ENCODE measurements around the gene DENND2A.

Gene DENND2A

DNA sequence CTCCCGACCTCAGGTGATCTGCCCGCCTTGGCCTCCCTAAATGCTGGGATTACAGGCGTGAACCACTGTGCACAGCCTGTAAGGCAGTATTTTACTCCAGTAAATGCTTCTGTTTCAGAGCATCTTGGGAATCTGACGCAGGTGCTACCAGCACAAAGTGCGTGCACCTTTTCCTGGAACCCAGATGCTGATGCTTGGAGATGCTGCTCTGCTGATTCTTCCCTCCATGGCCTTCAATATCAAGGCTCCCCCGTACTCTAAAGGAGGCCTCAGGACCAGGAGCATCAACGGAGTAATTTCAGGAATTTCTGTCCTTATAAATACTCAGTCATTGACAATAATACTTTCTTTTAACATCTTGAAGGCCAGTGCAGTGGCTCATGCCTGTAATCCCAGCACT, 23.5 kb downstream of the DENND2A start:
- DNase-seq: no peak

DNA sequence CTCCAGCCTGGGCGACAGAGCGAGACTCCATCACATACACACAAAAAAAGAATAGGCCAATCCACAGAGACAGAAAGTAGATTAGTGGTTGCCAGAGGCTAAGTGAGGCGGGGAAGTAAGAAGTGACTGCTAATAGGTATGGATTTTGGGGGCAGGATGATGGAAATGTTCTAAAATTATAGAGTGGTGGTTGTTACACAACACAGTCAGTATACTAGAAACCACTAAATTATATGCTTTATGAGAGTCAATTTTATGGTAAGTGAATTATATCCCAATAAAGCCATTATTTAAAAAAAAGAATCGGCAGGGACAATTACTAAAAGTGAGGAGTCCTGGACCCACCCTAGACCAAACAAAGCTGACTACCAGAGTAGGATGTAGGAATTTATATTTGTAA, 24.3 kb downstream of the DENND2A start:
- DNase-seq: no peak

DNA sequence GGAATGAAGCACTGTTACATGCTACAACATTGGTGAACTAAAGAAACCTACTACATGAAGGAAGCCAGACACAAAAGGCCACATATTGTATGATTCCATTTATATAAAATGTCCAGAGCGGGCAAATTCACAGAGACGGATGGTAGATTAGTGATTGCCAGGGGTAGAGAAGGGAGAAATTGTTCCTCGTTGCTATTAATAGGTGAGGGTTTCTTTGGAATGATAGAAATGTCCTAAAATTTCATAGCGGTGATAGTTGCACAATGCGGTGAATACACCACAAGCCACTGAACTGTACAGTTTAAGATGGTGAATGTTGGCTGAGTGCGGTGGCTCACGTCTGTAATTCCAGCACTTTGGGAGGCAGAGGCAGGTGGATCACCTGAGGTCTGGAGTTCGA, 29.0 kb downstream of the DENND2A start:
- DNase-seq: no peak

- DNase-seq: no peak
Measured at GRCh38 chr7:140610204-140611165, 30.1 kb downstream of the DENND2A start.

DNA sequence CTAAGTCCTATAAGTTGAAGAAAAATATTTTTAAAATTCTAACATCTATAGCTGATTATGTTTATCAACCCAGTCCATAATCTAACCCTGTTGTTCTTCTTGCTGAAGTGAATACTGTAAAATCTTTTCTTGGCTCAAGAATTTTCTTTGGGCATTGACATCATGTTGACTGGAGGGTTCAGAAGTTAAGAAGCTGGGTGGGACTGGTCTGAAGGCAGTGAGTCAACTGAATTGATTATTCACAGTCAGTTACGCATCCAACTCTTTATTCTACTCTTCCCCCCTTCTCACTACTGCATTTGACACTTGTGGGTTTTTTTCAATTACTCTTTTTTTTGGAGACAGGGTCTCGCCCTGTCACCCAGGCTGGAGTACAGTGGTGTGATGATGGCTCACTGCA, 31.0 kb downstream of the DENND2A start:
- DNase-seq: no peak

- no peak for DNase-seq
Measured at GRCh38 chr7:140607441-140607989, 33.1 kb downstream of the DENND2A start.

GRCh38 chr7:140605337-140605736, 35.3 kb downstream of the DENND2A start:
- DNase-seq: no peak

DNA sequence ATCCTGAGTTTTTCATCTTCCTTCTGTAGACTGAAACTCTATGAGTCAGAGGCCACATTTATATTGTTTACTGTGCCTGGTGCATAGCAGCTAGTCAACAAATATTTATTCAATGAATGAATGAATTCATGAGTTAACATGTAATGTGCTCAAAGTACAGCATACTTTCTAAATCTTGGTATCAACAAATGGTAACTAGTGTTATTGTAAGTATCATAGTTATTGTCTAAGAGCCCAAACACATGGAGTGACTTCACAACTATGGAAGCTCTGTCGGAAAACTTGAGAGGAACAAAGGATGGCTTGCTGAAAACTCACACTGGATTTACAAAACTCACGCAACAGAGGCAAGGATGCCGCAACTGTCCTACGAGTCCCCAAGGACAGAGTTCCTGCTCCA, 35.9 kb downstream of the DENND2A start:
- no peak for DNase-seq

GRCh38 chr7:140604076-140604475, 36.5 kb downstream of the DENND2A start:
- DNase-seq: no peak

DNA sequence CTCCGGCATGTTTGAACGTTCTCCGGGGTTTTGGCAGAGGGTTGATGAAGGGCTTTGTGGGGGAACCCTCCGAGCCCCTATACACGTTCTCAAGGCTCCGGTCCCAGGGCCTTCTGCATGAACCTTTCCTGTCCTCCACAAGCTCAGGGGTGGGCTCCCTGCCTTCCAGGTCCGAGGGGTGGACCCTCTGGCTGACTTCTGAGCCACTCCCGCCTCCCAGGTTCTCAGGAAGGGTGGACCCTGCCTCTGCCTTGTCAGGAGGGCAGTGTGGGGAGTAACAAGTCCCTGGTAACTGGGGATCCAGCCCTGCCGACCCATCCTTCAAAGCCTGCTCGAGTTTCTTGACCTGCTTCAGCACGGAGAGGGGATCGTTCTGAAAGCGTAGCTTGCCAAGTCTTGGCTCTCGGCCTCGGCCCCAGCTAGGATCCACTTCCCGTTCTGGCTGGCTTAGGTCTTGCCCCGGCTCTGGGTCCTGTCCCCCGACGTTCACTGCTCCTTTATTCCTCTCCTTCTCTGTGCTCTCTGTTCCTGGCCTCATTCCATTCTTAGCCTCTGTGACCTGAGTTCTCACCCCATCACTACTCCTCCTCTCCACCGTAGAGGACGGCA, 38.9 kb downstream of the DENND2A start:
- DNase-seq: no peak

DNA sequence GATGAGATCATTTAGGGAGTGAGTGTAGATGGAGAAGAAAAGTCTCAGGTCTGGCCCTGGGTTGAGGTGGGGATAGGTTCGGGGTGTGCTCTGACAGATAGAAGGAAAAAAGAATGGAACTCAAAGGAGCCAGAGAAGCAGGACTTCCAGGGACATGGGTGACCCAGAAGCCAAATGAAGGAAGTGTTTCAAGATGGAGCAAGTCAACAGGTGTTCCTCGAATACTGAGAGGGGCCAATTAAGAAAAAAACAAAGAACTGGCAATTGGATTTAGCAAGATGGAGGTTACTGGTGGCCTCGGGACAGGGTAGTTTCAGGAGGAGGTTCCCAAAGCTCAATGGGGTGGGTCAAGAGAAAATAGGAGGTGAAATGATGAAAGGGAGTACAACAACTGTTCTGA, 40.3 kb downstream of the DENND2A start:
- DNase-seq: no peak

DNA sequence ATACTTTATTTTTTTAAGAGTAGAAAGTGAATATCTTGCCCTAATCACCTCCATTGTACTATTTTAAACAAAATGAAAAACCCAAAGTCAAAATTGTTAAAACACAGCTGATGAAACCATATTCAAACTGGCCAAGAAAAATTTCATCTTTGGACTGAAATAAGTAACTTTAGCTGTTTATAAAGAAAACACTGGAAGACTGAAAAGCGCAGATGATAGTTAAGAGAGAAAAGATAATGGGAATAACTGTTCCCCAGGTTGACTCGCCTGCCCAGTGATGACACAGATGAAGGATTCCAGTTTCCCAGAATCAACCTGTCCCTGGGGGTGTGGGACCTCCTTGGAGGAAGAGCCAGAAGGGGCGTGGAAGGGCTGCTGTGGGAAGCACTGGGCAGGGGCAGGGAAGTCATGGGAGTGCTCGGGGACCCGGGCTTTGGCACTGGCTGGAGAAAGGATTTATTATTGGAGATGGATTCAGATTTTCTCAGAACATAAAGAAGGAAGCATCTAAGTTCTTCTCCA, 43.1 kb downstream of the DENND2A start:
- no peak for DNase-seq

DNA sequence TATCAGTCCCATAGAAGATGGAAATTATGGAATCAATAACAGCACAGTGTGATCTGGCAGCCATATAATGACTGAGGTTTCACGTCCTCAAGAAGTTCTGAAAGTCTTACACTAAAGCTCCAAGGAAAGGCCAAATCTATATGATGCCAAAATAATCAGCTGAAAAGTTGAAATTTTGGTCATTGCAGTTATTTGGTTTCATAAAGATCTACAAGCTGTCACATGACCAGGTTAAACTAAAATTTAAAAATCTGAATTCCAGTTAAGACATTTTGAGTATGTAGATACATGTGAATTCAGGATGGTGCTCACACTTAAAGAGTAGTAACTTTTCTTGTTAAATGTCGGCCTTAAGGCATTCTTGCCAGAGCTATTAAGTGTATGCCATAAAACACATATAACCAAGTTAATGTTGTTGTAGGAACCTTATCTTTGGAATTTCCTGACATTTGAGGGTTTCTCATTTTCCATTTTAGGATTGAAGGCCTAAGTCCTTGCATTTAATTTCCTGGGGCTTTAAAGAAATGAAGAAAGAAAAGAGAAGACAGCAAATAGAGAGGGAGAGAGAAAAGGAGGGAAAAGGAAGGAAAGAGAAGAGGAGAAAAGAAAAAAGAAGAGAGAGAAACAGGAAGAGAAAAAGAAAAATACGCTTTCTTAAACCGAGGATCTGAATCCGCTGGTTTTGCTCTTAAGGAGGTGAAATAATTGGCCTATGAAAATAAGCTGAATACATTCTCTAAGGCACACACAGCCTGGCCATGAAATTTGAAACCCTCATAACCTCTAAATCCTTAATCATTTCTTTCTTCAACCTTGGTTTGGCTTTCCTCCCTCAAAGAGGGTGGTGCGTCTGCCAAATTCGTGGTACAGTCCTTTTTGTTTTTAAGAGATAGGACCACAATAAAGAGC, 43.8 kb downstream of the DENND2A start:
- DNase-seq: no peak

DNA sequence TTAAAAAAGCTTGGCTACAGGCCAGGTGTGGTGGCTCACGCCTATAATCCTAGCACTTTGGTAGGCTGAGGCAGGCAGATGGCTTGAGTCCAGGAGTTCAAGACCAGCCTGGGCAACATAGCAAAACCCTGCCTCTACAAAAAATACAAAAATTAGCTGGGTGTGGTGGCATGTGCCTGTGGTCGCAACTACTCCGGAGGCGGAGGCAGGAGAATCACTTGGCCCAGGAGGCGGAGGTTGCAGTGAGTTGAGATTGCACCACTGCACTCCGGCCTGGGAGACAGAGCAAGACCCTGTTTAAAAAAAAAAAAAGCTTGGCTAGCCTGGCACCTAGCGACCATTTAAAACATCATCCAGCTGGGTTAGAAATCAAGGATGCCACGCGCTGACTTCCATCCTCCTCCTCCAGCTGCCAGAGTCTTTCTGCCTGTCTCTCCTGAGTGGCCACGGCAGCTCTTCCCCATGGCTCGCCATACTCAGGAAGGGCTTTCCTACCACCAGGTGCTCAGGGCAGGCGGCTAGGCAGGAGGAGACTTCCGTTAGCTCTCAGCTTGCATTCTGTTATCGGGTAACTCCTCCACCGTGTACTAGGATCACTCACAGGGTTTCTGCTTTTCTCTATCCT, 45.0 kb downstream of the DENND2A start:
- DNase-seq: no peak

GRCh38 chr7:140594131-140594691, 46.4 kb downstream of the DENND2A start:
- DNase-seq: no peak

GRCh38 chr7:140593672-140593982, 47.0 kb downstream of the DENND2A start:
- DNase-seq: no peak

- DNase-seq: no peak
Measured at GRCh38 chr7:140592964-140593671, 47.5 kb downstream of the DENND2A start.

DNA sequence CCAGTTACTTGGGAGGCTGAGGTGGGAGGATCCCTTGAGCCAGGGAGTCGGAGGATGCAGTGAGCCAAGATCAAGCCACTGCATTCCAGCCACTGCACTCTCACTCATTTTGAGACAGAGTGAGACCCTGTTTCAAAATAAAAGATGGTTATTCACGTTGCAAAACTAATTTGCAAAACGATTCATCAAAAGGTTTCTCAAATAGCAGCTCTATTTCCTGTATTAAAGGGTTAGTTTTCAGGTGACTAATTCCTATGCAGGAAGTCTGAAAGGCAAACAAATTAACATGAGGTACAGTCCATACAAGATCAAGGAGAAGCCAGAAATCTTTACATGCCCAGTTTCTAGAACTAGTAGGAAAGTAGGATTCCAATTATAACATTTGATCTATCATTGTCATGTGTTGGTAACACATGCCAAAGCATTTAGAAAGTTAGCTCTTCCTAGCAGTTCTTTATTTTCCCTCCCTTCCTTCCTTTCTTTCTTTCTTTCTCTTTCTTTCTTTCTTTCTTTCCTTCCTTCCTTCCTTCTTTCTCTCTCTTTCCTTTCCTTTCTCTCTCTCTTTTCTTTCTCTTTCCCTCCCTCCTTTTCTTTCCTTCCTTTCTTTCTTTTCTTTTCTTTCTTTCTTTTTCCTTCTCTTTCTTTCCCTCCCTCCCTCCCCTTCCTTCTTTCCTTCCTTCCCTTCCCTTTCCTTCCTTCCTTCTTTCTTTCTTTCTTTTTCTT, 49.3 kb downstream of the DENND2A start:
- DNase-seq: no peak

DNA sequence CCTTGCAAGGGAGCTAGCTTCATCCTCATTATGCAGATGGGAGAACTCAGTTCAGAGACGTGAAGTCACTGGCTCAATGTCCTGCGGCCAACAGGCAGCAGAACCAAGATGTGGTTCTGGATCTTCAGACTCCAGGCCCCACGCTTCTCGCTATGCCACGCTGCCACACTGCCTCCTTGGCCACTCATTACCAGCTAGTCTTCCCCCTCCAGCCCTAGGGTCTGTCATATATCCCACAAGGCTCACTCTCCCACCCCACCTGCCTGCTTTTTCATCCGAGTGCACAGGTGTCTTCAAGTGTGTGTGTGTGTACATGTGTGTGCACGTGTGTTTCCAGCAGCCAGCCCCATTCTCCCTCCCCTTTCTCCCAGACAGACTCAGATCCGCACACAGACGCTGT, 53.4 kb downstream of the DENND2A start:
- DNase-seq: no peak

DNA sequence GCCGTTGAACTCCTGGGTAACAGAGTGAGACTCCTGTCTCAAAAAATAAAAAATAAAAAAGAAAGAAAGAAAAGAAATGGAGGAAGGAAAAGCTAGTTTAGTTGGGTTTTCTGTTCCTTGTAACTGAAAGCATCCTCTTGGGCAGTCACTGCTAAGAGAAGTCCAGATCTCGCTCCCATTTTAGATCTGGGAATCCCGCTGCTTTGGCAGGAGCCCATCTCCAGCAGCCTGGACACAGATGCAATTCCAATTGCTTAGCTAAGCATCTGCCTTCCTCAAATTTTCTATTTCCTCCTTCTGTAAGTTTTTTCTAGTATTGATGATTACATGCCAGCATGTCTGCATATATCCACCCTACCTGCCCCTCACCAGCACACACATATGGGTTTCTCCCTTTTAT, 54.1 kb downstream of the DENND2A start:
- no peak for DNase-seq

DNA sequence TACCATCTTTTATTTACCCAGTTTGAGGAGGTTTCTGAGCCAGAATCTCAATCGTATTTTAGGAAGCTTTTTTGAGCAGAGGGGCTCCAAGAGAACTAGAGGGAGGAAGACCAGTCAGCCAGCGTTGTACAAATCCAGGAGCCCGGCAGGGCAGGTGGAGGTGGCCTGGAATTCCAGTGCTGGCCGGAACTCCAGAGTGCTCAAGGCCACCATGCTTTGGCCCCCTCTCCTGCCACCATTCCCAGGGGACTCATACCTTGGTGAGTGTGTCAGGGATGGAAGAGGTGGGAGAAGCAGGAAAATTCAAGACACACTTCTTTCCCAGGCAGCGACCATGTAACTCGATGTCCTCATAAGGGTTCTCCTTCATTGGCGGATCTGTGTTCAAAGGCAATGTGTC, 55.3 kb downstream of the DENND2A start:
- no peak for DNase-seq

Data from NCI-H345 (cell line).